GM10266 (cell line): Measurements from ENCODE around the gene DGLUCY.

Experiments
- DNase-seq: peaks from one replicate; pipeline ENCODE4 v3.0.0; 2012; ENCODE audit errors: extremely low spot score
- TF ChIP-seq, protein P1 (sequence below): IDR thresholded peaks from 2 replicates; pipeline ENCODE4 v1.5.1; 2012; ENCODE audit warnings: mild to moderate bottlenecking, low read depth; ENCODE audit not compliant: control insufficient read depth, insufficient read depth; ENCODE audit errors: missing control alignments

The DGLUCY gene

GRCh38 chr14:91230397-91231035 is 116.6 kb downstream of the DGLUCY start:
- TF ChIP-seq, protein P1, sequence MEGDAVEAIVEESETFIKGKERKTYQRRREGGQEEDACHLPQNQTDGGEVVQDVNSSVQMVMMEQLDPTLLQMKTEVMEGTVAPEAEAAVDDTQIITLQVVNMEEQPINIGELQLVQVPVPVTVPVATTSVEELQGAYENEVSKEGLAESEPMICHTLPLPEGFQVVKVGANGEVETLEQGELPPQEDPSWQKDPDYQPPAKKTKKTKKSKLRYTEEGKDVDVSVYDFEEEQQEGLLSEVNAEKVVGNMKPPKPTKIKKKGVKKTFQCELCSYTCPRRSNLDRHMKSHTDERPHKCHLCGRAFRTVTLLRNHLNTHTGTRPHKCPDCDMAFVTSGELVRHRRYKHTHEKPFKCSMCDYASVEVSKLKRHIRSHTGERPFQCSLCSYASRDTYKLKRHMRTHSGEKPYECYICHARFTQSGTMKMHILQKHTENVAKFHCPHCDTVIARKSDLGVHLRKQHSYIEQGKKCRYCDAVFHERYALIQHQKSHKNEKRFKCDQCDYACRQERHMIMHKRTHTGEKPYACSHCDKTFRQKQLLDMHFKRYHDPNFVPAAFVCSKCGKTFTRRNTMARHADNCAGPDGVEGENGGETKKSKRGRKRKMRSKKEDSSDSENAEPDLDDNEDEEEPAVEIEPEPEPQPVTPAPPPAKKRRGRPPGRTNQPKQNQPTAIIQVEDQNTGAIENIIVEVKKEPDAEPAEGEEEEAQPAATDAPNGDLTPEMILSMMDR, result no peak
- DNase-seq, result no peak

GRCh38 chr14:91231446-91231845 is 117.6 kb downstream of the DGLUCY start:
- DNase-seq, result no peak
- TF ChIP-seq, protein P1, result no peak

DNA sequence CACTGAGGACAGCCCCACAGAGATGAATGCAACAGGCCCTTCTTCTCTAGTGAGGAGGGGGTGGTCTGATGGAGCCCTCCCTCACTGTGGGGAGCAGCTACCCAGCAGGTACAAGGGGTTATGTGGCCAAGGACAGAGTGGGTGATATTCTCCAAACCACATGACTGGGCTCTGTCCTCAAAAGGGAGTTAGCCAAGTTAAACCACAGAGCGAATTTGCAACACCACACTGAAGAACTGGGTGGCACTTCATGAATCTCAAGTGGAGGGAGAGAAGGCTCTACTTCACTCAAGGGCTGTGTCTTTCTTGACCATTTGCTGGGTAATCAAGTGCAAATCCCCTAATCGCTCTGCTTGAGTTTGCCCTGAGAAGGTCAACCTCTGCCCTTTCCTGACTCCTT is 118.2 kb downstream of the DGLUCY start:
- DNase-seq, result no peak
- TF ChIP-seq, protein P1, result no peak

- TF ChIP-seq, protein P1, result no peak
- no peak for DNase-seq
Observed at GRCh38 chr14:91232603-91233002, 118.7 kb downstream of the DGLUCY start.

- no peak for DNase-seq
- TF ChIP-seq, protein P1, result no peak
Observed at GRCh38 chr14:91233936-91234790, 120.3 kb downstream of the DGLUCY start.

- no peak for DNase-seq
- TF ChIP-seq, protein P1, result no peak
Observed at GRCh38 chr14:91234791-91235114, 120.9 kb downstream of the DGLUCY start.

- no peak for DNase-seq
- TF ChIP-seq, protein P1, result no peak
Observed at GRCh38 chr14:91235841-91236240, 122.0 kb downstream of the DGLUCY start.
